ENCODE data around the gene ACTN2. TPM values are rescaled to one million over a fixed set of nuclear protein-coding genes. Genes with fewer than 3 reads are reported as not detected.

ACTN2 gene
- total RNA-seq, 2 experiments from 2014 or later = not detected

- H3K4me1 Mint-ChIP-seq = no peaks in the 10 kb centered on the region
- H3K4me3 Mint-ChIP-seq = no peak overlapping the region
- ATAC-seq (no peak), DNase-seq (no peak)
- H3K9me3 Mint-ChIP-seq (ENCODE audit: low read depth) = peaks cover 7% of the 10 kb centered on the region
- CTCF ChIA-PET = no interaction called here
- H3K27ac Mint-ChIP-seq = no peak overlapping the region
- peaks cover 36% of the 10 kb centered on the region for H3K27me3 Mint-ChIP-seq
- H3K36me3 Mint-ChIP-seq = peaks cover 6% of the 10 kb centered on the region
These were observed 93.0 kb downstream of the ACTN2 start for GRCh38 chr1:236779312-236779711.

GRCh38 chr1:236785477-236785876, 99.2 kb downstream of the ACTN2 start:
- Mint-ChIP-seq H3K4me1 (no peaks in the 10 kb centered on the region), H3K9me3 (ENCODE audit: low read depth) (no peaks in the 10 kb centered on the region), H3K27me3 (peaks cover 13% of the 10 kb centered on the region), H3K27ac (no peak overlapping the region), H3K36me3 (no peaks in the 10 kb centered on the region), H3K4me3 (no peak overlapping the region)
- CTCF ChIA-PET = interaction anchor here (1.5 kb wide), 1 partner anchor 26 kb away, joined by 4 read pairs; no protein-coding TSS in a partner anchor
- ATAC-seq = no peak
- DNase-seq = no peak

- Mint-ChIP-seq H3K4me1 (no peaks in the 10 kb centered on the region), H3K27me3 (peaks cover 8% of the 10 kb centered on the region), H3K36me3 (no peaks in the 10 kb centered on the region), H3K9me3 (ENCODE audit: low read depth) (no peaks in the 10 kb centered on the region), H3K27ac (no peak overlapping the region), H3K4me3 (no peak overlapping the region)
- ATAC-seq = no peak
- no peak for DNase-seq
- CTCF ChIA-PET = interaction anchor here (0.5 kb wide), 1 partner anchor 284 kb away, joined by 3 read pairs; no protein-coding TSS in a partner anchor
These were observed 100.2 kb downstream of the ACTN2 start for GRCh38 chr1:236786453-236786852.

- Mint-ChIP-seq H3K9me3 (ENCODE audit: low read depth) (no peaks in the 10 kb centered on the region), H3K27ac (peak overlapping the region; percentile 97), H3K4me3 (peak overlapping the region; percentile 91), H3K4me1 (peaks cover 29% of the 10 kb centered on the region), H3K36me3 (peaks cover 6% of the 10 kb centered on the region), H3K27me3 (peaks cover 8% of the 10 kb centered on the region)
- ATAC-seq = no peak
- no peak for DNase-seq
- CTCF ChIA-PET = interaction anchor here (1.1 to 1.3 kb wide), 2 partner anchors 35 to 190 kb away, joined by 3 to 8 read pairs; partner anchors contain the start of gene HEATR1
These were observed 108.3 kb downstream of the ACTN2 start for GRCh38 chr1:236794585-236795034.

- CTCF ChIA-PET = interaction anchor here (1.1 to 1.3 kb wide), 2 partner anchors 36 to 191 kb away, joined by 3 to 8 read pairs; partner anchors contain the start of gene HEATR1
- H3K9me3 Mint-ChIP-seq (ENCODE audit: low read depth) = no peaks in the 10 kb centered on the region
- H3K27ac Mint-ChIP-seq = peak within 1 kb of the TSS; percentile 97
- DNase-seq (peak; percentile 98), ATAC-seq (peak; percentile 97)
- H3K36me3 Mint-ChIP-seq = peaks cover 7% of the 10 kb centered on the region
- peaks cover 35% of the 10 kb centered on the region for H3K4me1 Mint-ChIP-seq
- H3K27me3 Mint-ChIP-seq = peaks cover 6% of the 10 kb centered on the region
- H3K4me3 Mint-ChIP-seq = peak within 1 kb of the TSS; percentile 91
These were observed 108.9 kb downstream of the ACTN2 start, which contains the start of gene MTR for GRCh38 chr1:236795035-236795756. TSS of gene MTR (plus strand) at chr1:236795292. CDS start at chr1:236795704, 412 bp downstream.

GRCh38 chr1:236795757-236796667, 109.7 kb downstream of the ACTN2 start:
- ATAC-seq (peak; percentile 2), DNase-seq (no peak)
- peaks cover 9% of the 10 kb centered on the region for H3K36me3 Mint-ChIP-seq
- CTCF ChIA-PET = no interaction called here
- H3K9me3 Mint-ChIP-seq (ENCODE audit: low read depth) = no peaks in the 10 kb centered on the region
- peaks cover 41% of the 10 kb centered on the region for H3K4me1 Mint-ChIP-seq
- peaks cover 4% of the 10 kb centered on the region for H3K27me3 Mint-ChIP-seq
- H3K4me3 Mint-ChIP-seq = peak overlapping the region; percentile 91
- H3K27ac Mint-ChIP-seq = peak overlapping the region; percentile 97

GRCh38 chr1:236799001-236799400, 112.7 kb downstream of the ACTN2 start:
- ATAC-seq = no peak
- Mint-ChIP-seq H3K27ac (no peak overlapping the region), H3K27me3 (no peaks in the 10 kb centered on the region), H3K36me3 (peaks cover 20% of the 10 kb centered on the region), H3K4me3 (no peak overlapping the region), H3K4me1 (peaks cover 54% of the 10 kb centered on the region), H3K9me3 (ENCODE audit: low read depth) (no peaks in the 10 kb centered on the region)
- DNase-seq = no peak
- CTCF ChIA-PET = no interaction called here

- ATAC-seq = no peak
- peaks cover 21% of the 10 kb centered on the region for H3K36me3 Mint-ChIP-seq
These were observed 113.8 kb downstream of the ACTN2 start for GRCh38 chr1:236800002-236800620.

GRCh38 chr1:236800623-236801022, 114.3 kb downstream of the ACTN2 start:
- ATAC-seq (no peak), DNase-seq (no peak)
- Mint-ChIP-seq H3K36me3 (peaks cover 21% of the 10 kb centered on the region), H3K4me3 (no peak overlapping the region), H3K27me3 (no peaks in the 10 kb centered on the region), H3K9me3 (ENCODE audit: low read depth) (no peaks in the 10 kb centered on the region), H3K4me1 (peaks cover 47% of the 10 kb centered on the region), H3K27ac (no peak overlapping the region)
- CTCF ChIA-PET = no interaction called here

More at GRCh38 chr1:236800002-236800620, 113.8 kb downstream of the ACTN2 start:
- CTCF ChIA-PET = no interaction called here
- Mint-ChIP-seq H3K4me3 (no peak overlapping the region), H3K9me3 (ENCODE audit: low read depth) (no peaks in the 10 kb centered on the region), H3K27ac (no peak overlapping the region), H3K27me3 (no peaks in the 10 kb centered on the region), H3K4me1 (peaks cover 47% of the 10 kb centered on the region)
- no peak for DNase-seq

GRCh38 chr1:236802264-236802663, 116.0 kb downstream of the ACTN2 start:
- Mint-ChIP-seq H3K9me3 (ENCODE audit: low read depth) (no peaks in the 10 kb centered on the region), H3K4me1 (peaks cover 38% of the 10 kb centered on the region), H3K27me3 (no peaks in the 10 kb centered on the region), H3K4me3 (no peak overlapping the region), H3K27ac (no peak overlapping the region), H3K36me3 (peaks cover 24% of the 10 kb centered on the region)
- no peak for ATAC-seq
- CTCF ChIA-PET = interaction anchor here (1.4 kb wide), 1 partner anchor 34 kb away, joined by 3 read pairs; no protein-coding TSS in a partner anchor
- no peak for DNase-seq

GRCh38 chr1:236806634-236807033, 120.3 kb downstream of the ACTN2 start:
- CTCF ChIA-PET = no interaction called here
- no peak overlapping the region for H3K4me3 Mint-ChIP-seq
- no peak for DNase-seq
- H3K27me3 Mint-ChIP-seq = no peaks in the 10 kb centered on the region
- H3K27ac Mint-ChIP-seq = no peak overlapping the region
- H3K36me3 Mint-ChIP-seq = peaks cover 41% of the 10 kb centered on the region
- peaks cover 10% of the 10 kb centered on the region for H3K4me1 Mint-ChIP-seq
- no peak for ATAC-seq
- no peaks in the 10 kb centered on the region for H3K9me3 Mint-ChIP-seq (ENCODE audit: low read depth)

- H3K27me3 Mint-ChIP-seq = no peaks in the 10 kb centered on the region
- no peak overlapping the region for H3K27ac Mint-ChIP-seq
- no peaks in the 10 kb centered on the region for H3K9me3 Mint-ChIP-seq (ENCODE audit: low read depth)
- H3K36me3 Mint-ChIP-seq = peaks cover 45% of the 10 kb centered on the region
- H3K4me3 Mint-ChIP-seq = no peak overlapping the region
- no peaks in the 10 kb centered on the region for H3K4me1 Mint-ChIP-seq
- ATAC-seq (no peak), DNase-seq (no peak)
- CTCF ChIA-PET = interaction anchor here (1.0 kb wide), 1 partner anchor 49 kb away, joined by 3 read pairs; no protein-coding TSS in a partner anchor
These were observed 121.7 kb downstream of the ACTN2 start for GRCh38 chr1:236808005-236808404.
